Measurements from ENCODE around the gene CELSR1.

The CELSR1 gene

DNA sequence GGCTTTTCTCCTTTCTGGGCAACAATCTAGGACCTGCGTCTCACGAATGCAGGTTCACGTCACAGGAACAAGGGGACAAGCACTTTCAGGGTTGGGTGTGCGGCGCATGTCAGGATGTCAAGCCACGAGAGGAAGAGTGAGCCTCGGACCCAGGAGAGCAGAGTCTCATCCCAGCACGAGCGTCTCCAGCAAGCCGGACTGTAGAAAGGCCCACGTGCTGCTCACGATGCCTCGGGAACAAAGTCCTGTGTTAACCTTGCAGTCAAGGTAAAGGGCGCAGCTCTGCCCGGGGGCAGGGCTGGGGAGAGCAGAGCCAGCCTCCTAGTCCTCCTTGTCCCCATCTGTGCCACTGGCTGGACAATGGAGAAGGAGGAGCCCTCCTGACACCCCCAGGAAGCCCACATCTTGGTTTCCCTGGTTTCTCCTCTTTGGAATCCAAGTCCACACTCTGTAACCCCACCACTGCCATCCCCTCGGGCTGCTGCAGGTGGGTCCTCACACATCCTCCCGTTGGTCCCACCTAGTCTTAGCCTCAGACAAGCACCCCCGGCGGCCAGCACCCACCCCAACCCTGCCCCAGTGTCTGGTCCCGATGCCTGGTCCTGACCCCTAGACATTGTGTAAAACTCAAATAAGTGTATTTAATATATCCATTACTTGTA, 63.4 kb downstream of the CELSR1 start:
- no peak for ATAC-seq
- TF ChIP-seq TSHZ2 (CRISPR knock-in tag; IDR thresholded peaks at IDR 0.05) = no peak
- TF ChIP-seq OSR1 (CRISPR knock-in tag; IDR thresholded peaks at IDR 0.05) = no peak
- TF ChIP-seq, protein P1, sequence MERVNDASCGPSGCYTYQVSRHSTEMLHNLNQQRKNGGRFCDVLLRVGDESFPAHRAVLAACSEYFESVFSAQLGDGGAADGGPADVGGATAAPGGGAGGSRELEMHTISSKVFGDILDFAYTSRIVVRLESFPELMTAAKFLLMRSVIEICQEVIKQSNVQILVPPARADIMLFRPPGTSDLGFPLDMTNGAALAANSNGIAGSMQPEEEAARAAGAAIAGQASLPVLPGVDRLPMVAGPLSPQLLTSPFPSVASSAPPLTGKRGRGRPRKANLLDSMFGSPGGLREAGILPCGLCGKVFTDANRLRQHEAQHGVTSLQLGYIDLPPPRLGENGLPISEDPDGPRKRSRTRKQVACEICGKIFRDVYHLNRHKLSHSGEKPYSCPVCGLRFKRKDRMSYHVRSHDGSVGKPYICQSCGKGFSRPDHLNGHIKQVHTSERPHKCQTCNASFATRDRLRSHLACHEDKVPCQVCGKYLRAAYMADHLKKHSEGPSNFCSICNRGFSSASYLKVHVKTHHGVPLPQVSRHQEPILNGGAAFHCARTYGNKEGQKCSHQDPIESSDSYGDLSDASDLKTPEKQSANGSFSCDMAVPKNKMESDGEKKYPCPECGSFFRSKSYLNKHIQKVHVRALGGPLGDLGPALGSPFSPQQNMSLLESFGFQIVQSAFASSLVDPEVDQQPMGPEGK (CRISPR knock-in tag; IDR thresholded peaks at IDR 0.05; ENCODE audit: borderline replicate concordance) = no peak
- no peak for TF ChIP-seq ZFP30 (CRISPR knock-in tag; IDR thresholded peaks at IDR 0.05)
- no peak for TF ChIP-seq ZFP3 (CRISPR knock-in tag; IDR thresholded peaks at IDR 0.05)
- no peak for TF ChIP-seq BACH2 (CRISPR knock-in tag; IDR thresholded peaks at IDR 0.05; ENCODE audit: borderline replicate concordance)
- no peak for TF ChIP-seq ZC3H10 (CRISPR knock-in tag; IDR thresholded peaks at IDR 0.05)
- TF ChIP-seq GLIS3 (CRISPR knock-in tag; IDR thresholded peaks at IDR 0.05) = no peak
- no peak for TF ChIP-seq TCF4 (CRISPR knock-in tag; IDR thresholded peaks at IDR 0.05; ENCODE audit: borderline replicate concordance)
- no peak for TF ChIP-seq CSRNP3 (CRISPR knock-in tag; IDR thresholded peaks at IDR 0.05)
- no peak for TF ChIP-seq ESRRG (CRISPR knock-in tag; IDR thresholded peaks at IDR 0.05)
- TF ChIP-seq TOX (CRISPR knock-in tag; IDR thresholded peaks at IDR 0.05; ENCODE audit: borderline replicate concordance) = no peak
- no peak for TF ChIP-seq CSDC2 (CRISPR knock-in tag; IDR thresholded peaks at IDR 0.05)
- no peak for TF ChIP-seq ZNF8 (CRISPR knock-in tag; IDR thresholded peaks at IDR 0.05)
- TF ChIP-seq RARB (CRISPR knock-in tag; IDR thresholded peaks at IDR 0.05) = no peak
- no peak for TF ChIP-seq ZNF70 (CRISPR knock-in tag; IDR thresholded peaks at IDR 0.05)
- no peak for TF ChIP-seq ARNTL (CRISPR knock-in tag; IDR thresholded peaks at IDR 0.05; ENCODE audit: borderline replicate concordance, low read depth)
- no peak for TF ChIP-seq CREB5 (CRISPR knock-in tag; IDR thresholded peaks at IDR 0.05; ENCODE audit: low read depth)
- TF ChIP-seq ZNF565 (CRISPR knock-in tag; conservative IDR thresholded peaks at IDR 0.05; ENCODE audit: low read depth) = no peak

GRCh38 chr22:46473021-46473779, 64.2 kb downstream of the CELSR1 start:
- ATAC-seq = no peak
- TF ChIP-seq TCF4 (CRISPR knock-in tag; IDR thresholded peaks at IDR 0.05; ENCODE audit: borderline replicate concordance) (no peak), ZNF8 (CRISPR knock-in tag; IDR thresholded peaks at IDR 0.05) (no peak), TSHZ2 (CRISPR knock-in tag; IDR thresholded peaks at IDR 0.05) (no peak), BACH2 (CRISPR knock-in tag; IDR thresholded peaks at IDR 0.05; ENCODE audit: borderline replicate concordance) (no peak), ARNTL (CRISPR knock-in tag; IDR thresholded peaks at IDR 0.05; ENCODE audit: borderline replicate concordance, low read depth) (no peak), CSDC2 (CRISPR knock-in tag; IDR thresholded peaks at IDR 0.05) (no peak)
